Upper lobe of left lung (tissue), 4 donors: ENCODE results near the gene RRH.

Experiments
- EP300 ChIP-seq, 4 donors: sonication (generic); formaldehyde crosslinking; IDR thresholded peaks; one replicate each; pipeline ENCODE4 v1.5.1; 2017; ENCODE audit warnings: antibody characterized with exemption in 4 of 4, control low read depth in 2 of 4
- POLR2A ChIP-seq, 4 donors: fragments of 450-650 bp; IDR thresholded peaks; one replicate each; pipeline ENCODE4 v1.5.1; 2016 to 2017; ENCODE audit warnings: antibody characterized with exemption in 4 of 4, mild to moderate bottlenecking in 2 of 4
- POLR2AphosphoS5 ChIP-seq, 2 donors: sonication (generic); formaldehyde crosslinking; IDR thresholded peaks; one replicate each; pipeline ENCODE4 v1.5.1; 2017; ENCODE audit warnings: antibody characterized with exemption in 2 of 2
- TF ChIP-seq, protein P1 (sequence below), 6 experiments: fragments of 450-650 bp in 4 of 6; fragments of 200-600 bp in 2 of 6; sonication (generic) in 2 of 6; IDR thresholded peaks; one replicate each; pipeline ENCODE4 v1.5.1; 2016 to 2019; ENCODE audit warnings: antibody characterized with exemption in 6 of 6

DNA sequence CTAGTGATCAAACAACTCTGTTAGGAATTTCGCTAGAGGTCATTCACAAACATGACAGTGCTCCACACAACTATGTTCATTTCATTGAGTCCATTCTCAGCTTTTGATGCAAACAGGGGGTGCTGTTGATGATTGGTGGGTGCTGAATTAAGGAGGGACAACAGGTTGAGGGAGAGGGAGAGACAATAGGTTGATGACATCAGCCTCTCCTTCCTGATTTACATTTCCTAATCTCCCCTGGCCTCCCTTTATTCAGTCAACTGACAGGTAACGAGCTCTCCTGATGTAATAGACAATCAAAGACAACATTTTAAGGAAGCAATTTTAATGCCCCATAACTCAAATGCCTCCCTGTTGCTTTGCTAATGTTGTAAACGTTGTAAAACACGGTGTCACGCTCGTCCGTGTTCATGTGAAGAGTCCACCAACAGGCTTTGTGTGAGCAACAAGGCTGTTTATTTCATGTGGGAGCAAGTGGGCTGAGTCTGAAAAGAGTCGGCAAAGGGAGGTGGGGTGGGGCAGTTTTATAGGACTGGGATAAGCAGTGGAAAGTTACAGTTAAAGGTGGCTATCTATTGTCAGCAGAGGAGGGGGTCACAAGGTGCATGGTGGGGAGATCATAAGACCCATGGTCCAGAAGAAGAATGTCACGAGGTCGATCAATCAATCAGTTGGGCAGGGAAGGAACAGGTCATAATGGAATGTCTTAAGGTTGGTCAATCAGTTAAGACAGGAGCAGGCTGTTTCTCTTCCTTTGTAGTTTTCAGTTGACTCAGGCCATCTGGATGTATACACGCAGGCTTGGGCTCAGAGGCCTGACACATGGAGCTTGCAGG is 17.0 kb upstream of the RRH start:
- TF ChIP-seq POLR2A (IDR thresholded peaks at IDR 0.05) (no peak), POLR2AphosphoS5 (IDR thresholded peaks at IDR 0.05) (no peak), EP300 (IDR thresholded peaks at IDR 0.05) (no peak)
- TF ChIP-seq, protein P1, sequence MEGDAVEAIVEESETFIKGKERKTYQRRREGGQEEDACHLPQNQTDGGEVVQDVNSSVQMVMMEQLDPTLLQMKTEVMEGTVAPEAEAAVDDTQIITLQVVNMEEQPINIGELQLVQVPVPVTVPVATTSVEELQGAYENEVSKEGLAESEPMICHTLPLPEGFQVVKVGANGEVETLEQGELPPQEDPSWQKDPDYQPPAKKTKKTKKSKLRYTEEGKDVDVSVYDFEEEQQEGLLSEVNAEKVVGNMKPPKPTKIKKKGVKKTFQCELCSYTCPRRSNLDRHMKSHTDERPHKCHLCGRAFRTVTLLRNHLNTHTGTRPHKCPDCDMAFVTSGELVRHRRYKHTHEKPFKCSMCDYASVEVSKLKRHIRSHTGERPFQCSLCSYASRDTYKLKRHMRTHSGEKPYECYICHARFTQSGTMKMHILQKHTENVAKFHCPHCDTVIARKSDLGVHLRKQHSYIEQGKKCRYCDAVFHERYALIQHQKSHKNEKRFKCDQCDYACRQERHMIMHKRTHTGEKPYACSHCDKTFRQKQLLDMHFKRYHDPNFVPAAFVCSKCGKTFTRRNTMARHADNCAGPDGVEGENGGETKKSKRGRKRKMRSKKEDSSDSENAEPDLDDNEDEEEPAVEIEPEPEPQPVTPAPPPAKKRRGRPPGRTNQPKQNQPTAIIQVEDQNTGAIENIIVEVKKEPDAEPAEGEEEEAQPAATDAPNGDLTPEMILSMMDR (IDR thresholded peaks at IDR 0.05): no peak
